Cardiac fibroblast (primary cell): ENCODE data around the gene XCR1.

ENCODE experiments used
- DNase-seq, 2 donors: peaks; one replicate each; pipeline versions ENCODE4 v3.0.0 to v3.0.0-alpha.2; 2010; ENCODE audit warnings: low read depth in 2 of 2
- H3K4me3 ChIP-seq, 2 donors: replicated peaks in 1 of 2; 1 replicate in 1 of 2; 2 replicates in 1 of 2; pipeline ENCODE4 v1.5.1; 2011; ENCODE audit warnings: low read depth in 2 of 2, low read length in 2 of 2, mild to moderate bottlenecking in 2 of 2, moderate library complexity in 1 of 2
- TF ChIP-seq, protein P1 (sequence below): IDR thresholded peaks from one replicate; pipeline ENCODE4 v1.5.1; 2011; ENCODE audit warnings: low read depth, mild to moderate bottlenecking, low read length, inconsistent platforms

Gene XCR1

DNA sequence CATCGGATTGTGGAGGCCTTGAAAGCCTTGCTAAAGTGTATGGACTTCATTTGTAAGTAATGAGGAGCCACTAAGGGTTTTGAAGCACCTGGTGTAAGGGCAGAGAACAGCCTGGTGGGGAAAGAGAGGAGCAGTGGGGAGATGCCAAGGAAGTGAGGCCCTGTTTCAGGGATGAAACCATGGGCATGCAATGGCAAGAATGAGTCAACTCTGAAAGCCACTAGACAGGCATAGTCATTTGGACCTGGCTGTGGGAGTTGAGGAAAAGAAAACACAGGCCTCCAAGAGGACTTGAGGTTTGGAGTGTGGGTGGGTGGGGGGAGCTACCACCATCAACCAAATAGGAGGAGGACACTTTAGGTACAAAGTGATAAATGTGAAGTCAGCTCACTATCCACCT is 7.6 kb downstream of the XCR1 start:
- peak; percentile 5 to 22 for DNase-seq
- H3K4me3 ChIP-seq, result no peak overlapping the region
- TF ChIP-seq, protein P1, sequence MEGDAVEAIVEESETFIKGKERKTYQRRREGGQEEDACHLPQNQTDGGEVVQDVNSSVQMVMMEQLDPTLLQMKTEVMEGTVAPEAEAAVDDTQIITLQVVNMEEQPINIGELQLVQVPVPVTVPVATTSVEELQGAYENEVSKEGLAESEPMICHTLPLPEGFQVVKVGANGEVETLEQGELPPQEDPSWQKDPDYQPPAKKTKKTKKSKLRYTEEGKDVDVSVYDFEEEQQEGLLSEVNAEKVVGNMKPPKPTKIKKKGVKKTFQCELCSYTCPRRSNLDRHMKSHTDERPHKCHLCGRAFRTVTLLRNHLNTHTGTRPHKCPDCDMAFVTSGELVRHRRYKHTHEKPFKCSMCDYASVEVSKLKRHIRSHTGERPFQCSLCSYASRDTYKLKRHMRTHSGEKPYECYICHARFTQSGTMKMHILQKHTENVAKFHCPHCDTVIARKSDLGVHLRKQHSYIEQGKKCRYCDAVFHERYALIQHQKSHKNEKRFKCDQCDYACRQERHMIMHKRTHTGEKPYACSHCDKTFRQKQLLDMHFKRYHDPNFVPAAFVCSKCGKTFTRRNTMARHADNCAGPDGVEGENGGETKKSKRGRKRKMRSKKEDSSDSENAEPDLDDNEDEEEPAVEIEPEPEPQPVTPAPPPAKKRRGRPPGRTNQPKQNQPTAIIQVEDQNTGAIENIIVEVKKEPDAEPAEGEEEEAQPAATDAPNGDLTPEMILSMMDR, result no peak

DNA sequence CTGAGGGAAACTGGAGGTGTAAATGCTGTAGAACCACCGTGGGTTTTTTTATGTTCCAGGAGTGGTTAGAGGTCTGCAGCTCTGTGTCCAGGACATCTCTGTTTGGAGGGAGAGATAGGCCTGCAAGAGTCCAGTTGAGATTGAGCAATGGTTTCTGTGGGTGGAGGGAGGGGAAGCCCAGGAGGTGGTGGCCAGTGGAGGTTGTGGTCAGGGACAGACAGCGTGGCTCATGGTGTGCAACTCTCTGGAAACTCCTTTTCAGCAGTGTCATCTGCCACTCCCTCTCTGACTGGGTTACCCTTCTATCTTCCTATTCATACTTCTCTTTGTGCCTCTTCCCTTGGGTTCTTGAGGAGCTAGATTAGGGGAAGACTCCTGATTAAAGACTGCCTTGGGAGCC is 9.6 kb downstream of the XCR1 start:
- TF ChIP-seq, protein P1, result no peak
- no peak overlapping the region for H3K4me3 ChIP-seq
- DNase-seq, result peak; percentile 34 to 45

DNA sequence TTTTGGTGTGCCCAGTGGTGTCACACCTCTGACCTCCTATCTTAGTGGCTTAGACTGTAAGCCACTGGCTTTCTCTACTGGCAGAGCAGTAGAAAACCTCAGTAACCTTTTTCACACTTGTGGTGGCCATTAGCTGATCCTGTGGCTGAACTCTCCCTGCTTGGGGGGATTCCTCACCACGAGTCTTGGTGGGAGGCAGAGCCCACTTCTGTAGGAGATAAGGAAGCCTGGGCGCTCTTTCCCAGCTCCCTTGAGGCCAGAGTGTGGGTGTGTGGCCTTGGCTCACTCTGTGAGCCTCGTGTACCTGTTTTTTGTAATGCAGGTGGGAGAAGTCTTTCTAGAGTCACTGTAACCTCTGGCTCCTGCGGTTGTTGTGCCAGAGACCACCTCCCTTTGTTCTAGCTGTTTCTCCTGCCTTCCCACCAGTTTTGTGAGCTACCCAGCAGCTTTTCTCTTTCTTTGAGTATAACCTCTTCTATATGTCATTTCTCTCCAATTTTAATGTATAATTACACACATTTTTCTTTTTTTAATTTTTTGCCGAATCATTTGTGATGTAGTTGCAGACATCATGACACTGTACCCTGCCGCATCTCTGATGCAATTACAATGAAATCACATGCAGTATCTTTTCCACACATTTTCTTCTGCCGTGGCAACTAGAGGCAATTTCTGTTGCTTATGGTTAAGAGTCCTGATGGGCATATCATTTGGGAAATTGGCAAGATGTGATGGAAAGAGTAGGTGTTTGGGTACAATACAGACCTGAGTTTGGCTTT is 13.8 kb downstream of the XCR1 start:
- TF ChIP-seq, protein P1, result no peak
- no peak overlapping the region for H3K4me3 ChIP-seq
- DNase-seq, result no peak

DNA sequence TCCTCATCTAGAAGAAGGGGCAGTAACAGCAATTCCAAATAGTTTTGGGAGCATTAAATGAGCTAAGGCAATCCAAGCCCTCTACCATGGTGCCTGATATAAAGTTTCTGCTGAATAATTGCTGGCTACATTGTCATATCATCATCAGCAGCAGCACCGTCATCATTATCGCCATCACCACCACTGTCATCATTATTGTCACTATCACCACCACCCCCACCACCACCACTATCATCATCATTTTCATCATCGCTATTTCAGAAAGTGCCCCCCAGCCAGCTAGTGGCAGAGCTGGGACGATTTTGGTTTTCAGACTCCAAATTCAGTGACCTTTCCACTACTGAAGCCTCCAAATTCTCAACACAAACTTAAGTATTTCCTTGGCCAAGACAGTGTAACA is 15.0 kb downstream of the XCR1 start:
- no peak for DNase-seq
- H3K4me3 ChIP-seq, result no peak overlapping the region
- TF ChIP-seq, protein P1, result no peak

DNA sequence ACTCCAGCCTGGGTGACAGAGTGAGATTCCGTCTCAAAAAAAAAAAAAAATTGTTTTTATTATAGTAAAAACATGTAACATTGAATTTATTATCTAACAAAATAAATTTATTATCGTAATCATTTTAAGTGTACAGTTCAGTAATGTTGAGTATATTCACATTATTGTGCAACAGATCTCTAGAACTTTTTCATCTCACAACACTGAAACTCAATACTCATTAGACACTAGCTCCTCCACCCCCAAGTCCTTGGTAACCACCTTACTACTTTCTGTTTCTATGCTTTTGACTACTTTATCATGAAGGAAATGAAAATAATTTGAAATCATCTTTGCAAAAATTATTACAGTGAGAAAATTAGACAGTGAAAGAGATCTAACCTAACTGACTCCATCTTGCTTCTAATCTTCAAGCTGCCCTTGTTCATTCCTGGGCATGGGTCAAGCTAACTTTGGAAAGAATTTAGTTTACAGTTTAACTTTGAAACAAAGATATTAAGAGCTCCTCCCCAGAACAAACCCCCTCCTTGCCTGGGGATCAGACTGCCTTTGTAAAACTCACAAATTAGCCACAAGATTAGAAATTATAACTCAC is 16.7 kb downstream of the XCR1 start:
- DNase-seq, result no peak
- no peak overlapping the region for H3K4me3 ChIP-seq
- TF ChIP-seq, protein P1, result no peak

DNA sequence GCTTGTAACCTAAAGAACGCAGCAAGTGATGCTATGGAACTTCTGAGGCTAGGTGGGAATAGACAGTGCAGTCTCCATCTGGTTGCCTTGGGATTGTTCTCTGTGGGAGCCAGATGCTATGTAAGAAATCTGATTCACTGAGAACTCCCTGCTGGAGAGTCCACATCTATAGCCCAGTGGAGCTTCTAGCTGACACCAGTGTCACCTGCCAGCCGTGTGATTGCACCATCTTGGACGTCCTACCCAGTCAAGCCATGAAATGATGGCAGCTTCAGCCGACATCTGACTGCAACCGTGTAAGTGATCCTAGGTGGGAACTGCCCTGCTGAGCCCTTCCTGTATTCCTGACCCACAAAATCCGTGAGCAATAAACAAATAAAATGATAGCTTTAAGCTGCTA is 19.2 kb downstream of the XCR1 start:
- TF ChIP-seq, protein P1, result no peak
- no peak for DNase-seq

DNA sequence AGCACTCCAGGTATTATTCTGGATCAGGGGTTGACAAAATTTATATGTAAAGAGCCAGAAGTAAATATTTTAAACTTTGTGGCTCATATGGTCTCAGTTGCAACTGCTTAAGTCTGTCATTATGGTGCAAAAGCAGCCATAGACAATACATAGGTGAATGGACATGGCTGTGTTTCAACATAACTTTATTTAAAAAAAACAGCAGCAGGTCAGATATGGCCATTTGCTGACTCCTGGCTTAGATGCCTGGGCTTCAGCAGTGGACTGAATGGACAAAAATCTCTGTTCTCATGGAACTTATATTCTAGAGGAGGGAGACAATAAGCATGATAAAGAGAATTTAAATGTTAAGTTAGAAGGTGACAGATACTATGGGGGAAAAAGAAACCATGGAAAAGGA is 20.0 kb downstream of the XCR1 start:
- TF ChIP-seq, protein P1, result no peak
- peak in 1 of 2 donors; percentile 13 for DNase-seq
- no peak overlapping the region for H3K4me3 ChIP-seq

More for the DNA sequence above, 19.2 kb downstream of the XCR1 start:
- H3K4me3 ChIP-seq, result no peak overlapping the region
